GM12864 (cell line): Measurements from ENCODE around the gene MYH14.

Experiments
- DNase-seq: peaks from one replicate; pipeline ENCODE4 v3.0.0-alpha.2; 2011; ENCODE audit warnings: low read depth
- H3K4me3 ChIP-seq: 2 replicates; pipeline ENCODE4 v1.5.1; 2011; ENCODE audit warnings: mild to moderate bottlenecking, low read depth, low read length, control low read depth
- CTCF ChIP-seq: IDR thresholded peaks from 2 replicates; pipeline ENCODE4 v1.5.1; 2011; ENCODE audit warnings: low read depth, mild to moderate bottlenecking, moderate library complexity, low read length, control low read depth, inconsistent platforms; ENCODE audit errors: missing control alignments

The MYH14 gene

GRCh38 chr19:50178320-50178719 lies 25.1 kb upstream of the MYH14 start:
- H3K4me3 ChIP-seq, result no peak overlapping the region
- DNase-seq, result no peak
- no peak for TF ChIP-seq CTCF

- DNase-seq, result no peak
- peak overlapping the region; percentile 4; the same call in 1 of the 2 replicates for H3K4me3 ChIP-seq
- TF ChIP-seq CTCF, result no peak
Measured at GRCh38 chr19:50178859-50179537, 24.4 kb upstream of the MYH14 start.

- no peak for DNase-seq
- no peak for TF ChIP-seq CTCF
- H3K4me3 ChIP-seq, result no peak overlapping the region
Measured at GRCh38 chr19:50181121-50181520, 22.3 kb upstream of the MYH14 start.

- no peak overlapping the region for H3K4me3 ChIP-seq
- no peak for DNase-seq
- TF ChIP-seq CTCF, result no peak
Measured at GRCh38 chr19:50184196-50184595, 19.2 kb upstream of the MYH14 start.

GRCh38 chr19:50187937-50188336 lies 15.5 kb upstream of the MYH14 start:
- TF ChIP-seq CTCF, result no peak
- no peak overlapping the region for H3K4me3 ChIP-seq
- DNase-seq, result no peak

GRCh38 chr19:50189331-50189730 lies 14.1 kb upstream of the MYH14 start:
- no peak for DNase-seq
- no peak overlapping the region for H3K4me3 ChIP-seq
- TF ChIP-seq CTCF, result no peak

- TF ChIP-seq CTCF, result no peak
- no peak for DNase-seq
- H3K4me3 ChIP-seq, result no peak overlapping the region
Measured at GRCh38 chr19:50190439-50190891, 13.0 kb upstream of the MYH14 start.
